Nucleus accumbens (tissue), 56 donors: ENCODE measurements around the gene POLDIP2.

Source experiments
- DNase-seq, 56 donors: peaks; one replicate each; lab custom pipeline; 2025; lab: John Stamatoyannopoulos, UW

POLDIP2 gene

DNA sequence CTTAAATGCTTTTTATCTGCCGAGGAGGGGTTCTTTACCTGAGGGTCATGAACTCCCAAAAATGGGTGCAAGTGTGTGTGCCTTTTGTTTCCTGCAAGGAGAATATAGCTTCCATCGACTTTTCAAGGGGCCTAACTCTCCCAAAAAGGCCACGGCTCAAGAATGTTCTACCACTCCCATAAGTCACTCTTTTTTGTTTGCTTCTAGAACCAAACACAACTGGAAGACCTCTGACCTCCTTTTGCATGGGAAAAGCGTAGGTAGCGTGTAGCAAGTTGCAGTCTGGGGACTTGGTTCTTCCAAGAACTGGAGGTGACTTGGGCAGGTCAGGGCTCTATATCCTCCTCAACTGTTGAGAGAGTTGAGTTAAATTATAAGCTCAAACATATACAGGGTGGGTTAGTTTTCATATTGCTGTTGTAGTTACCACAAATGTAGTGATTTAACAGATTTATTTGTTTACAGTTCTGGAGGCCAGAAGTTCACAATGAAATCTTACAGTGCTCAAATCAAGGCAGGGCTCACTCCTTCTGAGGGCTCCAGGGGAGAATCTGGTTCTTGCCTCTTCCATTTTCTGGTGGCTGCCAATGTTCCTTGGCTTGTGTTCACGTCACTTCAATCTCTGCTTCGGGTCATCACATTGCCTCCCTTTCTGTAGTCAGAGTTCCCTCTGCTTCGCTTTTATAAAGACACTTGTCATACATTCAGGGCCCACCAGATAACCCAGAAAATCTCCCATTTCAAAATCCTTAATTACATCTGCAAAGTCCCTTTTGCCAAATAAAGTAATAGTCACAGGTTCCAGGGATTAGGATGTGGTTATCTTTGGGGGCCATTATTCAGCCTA, 36.9 kb downstream of the POLDIP2 start:
- DNase-seq = no peak

DNA sequence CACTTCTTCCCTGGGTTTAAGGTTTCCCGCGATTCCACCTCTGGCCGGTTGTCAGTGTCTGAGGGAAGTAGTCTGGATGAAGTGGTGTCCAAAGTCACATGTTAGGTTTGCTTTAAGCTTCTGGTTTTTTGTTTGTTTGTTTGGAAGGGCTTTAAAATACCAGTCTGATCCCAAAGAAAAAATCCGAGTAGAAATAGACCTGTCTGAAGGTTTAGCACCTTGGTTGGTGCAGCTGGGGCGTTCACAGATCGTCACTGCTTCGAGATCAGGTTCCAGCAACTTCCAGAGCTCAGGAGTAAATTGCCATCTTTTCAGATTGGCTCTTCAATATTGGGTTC, 37.8 kb downstream of the POLDIP2 start:
- DNase-seq = no peak

GRCh38 chr17:28318759-28319597, 38.3 kb downstream of the POLDIP2 start, which contains the start of gene TMEM97:
TMEM97 (plus strand) TSS chr17:28319200; CDS start chr17:28319240, 40 bp downstream.
- peak; percentile 59 to 98 (median 93) for DNase-seq

DNA sequence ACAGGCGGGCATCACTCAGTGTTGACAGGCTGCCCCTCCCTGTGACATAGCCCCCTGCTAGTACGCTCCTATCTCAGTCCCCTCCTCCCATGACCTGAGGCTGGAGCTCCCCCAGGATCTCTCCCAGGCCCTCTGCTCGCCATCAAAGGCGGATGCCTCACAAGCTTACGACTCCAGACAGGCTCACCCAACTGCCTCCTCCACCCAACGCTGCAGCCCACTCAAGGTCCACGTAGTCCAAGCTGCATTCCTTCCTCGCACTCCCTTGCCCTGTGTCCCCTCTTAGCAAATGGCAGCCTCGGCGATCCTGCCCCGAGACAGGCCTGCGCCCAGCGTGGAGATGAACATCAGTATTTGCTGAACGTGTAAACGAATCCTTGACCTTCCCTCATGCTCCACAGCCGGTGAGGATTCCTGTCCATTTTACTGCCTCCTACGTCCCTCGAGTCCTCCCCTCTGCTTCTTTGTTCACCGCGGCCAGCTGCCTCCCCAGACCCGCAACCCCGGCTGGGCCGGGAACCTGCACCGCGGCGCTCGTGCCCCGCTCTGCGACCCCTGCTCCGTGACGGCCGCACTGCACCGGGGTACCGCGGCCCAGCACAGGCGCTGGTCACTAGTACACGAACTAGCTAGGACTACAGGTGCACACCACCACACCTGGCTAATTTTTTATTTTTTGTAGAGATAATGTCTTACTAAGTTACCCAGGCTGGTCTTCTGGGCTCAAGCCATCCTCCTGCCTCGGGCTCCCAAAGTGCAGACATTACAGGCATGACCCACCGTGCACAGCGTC, 39.2 kb downstream of the POLDIP2 start:
- DNase-seq = no peak

DNA sequence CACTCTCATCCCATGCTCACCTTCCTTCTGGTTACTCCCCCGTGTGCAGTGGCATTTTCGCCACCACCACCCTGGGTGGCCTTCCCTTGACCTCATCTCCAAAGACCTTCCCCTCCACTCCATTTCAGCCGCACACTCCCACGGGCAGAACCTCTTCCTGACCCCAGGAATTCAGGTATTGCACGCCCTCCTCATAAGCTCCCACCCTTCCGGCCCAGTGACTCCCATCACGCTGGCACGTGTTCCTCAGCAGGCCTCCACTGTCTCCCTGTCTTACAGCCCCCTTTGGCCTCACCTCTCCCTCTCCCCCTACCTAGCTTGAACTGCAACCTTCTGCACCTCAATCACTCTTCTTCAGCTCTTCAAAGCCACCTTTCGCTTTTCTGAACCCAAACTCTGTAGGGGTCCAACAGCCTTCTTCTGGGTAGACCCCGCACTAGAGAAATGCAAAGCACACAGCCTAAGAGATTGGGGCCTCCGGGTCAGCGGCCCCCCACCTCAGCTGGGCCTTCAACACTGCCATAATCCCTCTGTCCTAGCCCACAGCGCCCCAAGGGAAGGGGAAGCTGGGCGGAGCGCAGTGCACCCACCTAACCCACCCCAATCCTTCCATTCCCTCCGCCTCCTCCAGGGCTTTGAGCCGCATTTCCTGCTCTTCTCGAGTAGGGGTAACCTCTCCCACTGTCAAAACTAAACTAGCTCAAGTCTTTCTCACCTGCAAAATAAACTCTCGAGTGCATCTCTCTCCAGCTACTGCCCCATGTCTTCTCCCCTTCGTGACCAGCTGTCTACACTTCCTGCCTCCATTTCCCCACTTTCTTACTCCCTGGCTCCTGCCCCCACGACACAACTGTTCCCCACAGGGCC, 40.0 kb downstream of the POLDIP2 start:
- no peak for DNase-seq

DNA sequence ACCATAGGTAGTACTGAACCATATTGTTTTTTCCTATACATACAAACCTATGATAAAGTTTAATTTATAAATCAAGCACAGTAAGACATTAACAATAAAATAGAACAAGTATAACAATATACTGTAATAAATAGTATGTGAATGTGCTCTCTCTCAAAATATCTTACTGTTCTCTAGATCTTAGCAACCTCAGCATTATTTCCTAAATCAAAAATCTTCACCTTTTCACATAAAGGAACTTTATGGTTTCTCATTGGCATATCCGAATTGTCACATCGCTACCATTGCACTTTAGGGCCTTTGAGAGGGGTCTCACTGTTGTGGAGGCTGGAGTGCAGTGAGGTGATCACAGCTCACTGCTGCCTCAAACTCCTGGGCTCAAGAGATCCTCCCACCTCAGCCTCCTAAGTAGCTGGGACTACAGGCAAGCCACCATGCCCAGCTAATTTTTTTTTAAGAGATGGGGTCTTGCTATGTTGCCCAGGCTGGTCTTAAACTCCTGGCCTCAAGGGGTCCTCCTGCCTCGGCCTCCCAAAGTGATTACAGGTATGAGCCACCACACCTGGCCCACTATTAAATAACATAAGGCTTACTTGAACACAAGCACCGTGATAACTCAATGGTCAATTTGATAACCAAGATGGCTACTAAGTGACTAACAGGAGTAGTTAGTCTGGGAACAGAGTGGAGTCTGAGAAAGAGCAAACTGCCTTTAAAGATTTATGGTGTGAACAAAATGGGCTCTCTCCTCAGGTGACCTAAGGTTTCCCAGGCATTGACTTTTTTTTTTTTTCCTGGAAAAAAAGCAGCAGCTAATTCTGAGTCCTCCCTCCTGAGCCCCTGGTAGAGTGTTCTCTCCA, 41.3 kb downstream of the POLDIP2 start:
- no peak for DNase-seq

- DNase-seq = no peak
These were observed 43.5 kb downstream of the POLDIP2 start for GRCh38 chr17:28313841-28314240.

- DNase-seq = no peak
These were observed 50.3 kb downstream of the POLDIP2 start for GRCh38 chr17:28306954-28307401.

DNA sequence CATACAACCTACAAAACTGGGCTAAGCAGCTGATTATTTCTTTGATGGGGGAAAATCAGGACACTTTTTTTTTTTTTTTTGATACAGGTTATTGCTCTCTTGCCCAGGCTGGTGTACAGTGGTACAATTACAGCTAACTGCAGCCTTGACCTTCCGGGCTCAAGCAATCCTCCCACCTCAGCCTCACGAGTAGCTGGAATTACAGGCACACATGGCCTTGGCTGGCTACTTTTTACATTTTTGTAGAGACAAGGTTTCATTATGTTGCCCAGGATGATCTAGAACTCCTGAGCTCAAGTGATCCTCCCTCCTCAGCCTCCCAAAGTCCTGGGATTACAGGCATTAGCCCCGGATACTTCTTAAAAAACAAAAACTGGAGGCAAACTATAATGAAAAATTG, 58.9 kb downstream of the POLDIP2 start:
- no peak for DNase-seq
